SW480 (cell line): ENCODE results near the gene GFPT2.

Source experiments
- DNase-seq: peaks from one replicate; pipeline ENCODE4 v3.0.0-alpha.2; 2016; ENCODE audit warnings: low spot score

The GFPT2 gene

DNA sequence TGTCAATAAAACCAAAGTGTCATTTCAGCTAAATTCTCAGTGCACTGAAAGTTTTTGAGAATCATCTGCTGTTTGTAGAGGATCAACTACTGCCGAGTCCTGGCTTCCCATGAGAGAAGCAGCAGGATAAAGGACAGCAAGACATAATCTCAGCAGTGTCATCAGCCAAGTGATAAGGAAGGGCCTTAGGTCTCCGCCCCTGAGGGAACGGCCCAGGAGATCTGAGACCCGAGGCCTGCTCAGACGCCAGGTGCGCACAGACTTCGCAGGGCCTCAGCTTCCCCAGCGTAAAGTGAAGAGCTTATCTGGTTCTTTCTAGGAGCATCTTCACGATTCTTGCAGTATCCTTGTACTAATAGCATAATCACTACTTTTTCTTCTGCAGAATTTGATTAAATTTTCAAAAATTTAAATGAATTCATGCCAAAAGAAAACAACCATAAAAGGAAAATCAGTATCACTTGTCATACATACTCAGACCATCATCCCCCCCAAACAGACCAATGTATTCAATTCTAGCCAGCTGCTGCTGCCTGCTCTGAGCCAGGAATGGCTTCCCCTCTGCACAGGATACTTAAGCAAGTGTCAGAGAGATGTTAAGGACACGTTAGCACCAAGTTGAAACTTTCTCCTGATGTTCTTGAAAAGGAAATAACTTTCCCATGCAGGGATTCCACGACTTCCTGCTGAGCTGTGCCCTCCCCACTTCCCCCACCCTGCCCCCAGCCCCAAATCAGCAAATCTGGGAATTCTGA, 2.2 kb downstream of the GFPT2 start:
- DNase-seq = no peak

DNA sequence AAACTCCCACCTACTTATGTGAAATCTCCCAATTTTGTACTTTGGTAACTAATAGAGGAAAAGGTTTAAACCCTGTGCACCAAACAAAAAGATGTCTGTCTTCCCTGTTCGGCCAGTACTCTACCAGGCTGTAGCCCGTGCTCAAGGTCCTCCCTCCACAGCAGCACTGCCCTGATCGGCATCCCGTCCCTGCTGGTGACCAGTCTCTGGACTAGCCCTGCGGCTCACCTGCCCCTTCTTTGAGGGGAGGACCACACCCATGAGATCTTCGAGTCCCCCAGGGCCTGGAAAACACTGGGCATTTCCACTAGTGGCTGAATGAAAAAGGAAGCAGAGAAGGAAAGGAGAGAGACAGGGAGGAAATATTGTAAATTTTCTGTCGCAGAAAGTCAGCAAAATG, 2.8 kb downstream of the GFPT2 start:
- DNase-seq = no peak

DNA sequence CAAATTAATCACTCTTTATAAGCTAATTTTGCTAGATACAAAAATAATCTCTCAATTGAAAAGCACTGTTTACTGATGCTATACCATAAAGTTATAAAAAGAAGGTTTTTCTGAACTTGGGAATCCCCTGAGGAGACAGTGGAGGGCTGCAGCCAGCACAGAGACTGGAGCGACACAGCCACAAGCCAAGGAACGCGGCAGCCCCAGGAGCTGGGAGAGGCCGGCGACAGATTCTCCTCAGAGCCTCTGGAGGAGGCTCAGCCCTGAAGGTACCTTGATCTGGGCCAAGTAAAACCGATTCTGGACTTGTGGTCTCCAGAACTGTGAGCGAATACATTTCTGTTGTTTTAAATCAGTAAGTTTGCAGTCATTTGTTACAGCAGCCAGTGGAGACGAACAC, 3.7 kb downstream of the GFPT2 start:
- no peak for DNase-seq

DNA sequence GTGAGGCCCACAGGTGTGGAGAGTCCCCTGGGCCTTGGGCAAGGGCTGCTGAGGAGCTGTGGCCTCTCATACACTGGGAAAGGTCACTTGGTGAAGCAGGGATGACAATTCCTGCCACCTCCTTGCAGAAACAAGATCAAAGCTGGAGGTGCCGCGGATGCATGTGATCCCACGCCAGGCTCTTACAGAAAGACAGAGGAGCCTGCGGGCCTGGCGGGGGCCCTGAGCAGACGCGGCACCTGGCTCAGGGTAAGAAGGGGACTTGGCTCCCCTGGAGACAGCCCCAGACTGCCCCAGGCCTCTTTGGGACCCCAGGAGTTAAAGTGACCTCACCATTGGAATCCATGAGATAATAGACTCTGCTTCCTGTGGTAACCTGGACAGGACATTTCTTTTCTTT, 4.8 kb downstream of the GFPT2 start:
- DNase-seq = no peak

DNA sequence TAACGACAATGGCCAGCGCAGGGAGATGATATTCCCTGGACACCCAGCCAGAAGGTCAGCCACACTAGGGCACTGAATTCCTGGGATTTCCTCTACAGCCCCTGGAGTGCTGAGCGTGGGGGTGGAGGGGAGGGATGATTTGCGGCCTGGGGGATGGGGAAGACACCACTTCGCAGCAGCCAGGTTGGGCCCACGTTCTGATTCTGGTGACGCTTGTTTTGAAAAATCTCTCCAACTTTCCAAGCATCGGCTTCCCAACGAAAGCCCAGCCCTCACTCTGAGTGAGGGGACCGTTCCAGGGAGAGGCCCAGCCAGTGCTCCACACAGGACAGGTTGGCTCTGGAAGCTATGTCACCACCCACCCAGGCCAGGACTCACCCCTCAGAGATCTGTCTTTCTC, 5.4 kb downstream of the GFPT2 start:
- no peak for DNase-seq

DNA sequence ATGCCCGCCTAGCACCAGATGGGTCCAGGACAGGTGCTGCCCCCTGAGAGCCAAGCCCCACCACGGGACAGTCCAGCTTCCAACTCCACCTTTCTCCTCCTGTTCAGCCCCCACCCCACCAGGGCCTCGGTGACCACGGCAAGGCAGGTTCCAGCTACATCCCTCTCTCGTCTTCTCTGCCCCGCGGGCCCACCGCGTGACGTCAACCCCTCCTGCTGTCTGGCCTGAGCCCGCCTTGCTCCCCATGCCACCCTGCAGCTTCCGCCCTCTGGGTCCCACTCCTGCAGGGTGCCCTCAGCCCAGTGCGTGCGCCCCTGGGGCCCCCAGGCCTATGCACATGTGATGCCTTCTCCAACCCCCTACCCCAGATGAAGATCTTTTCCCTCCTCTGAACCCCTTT, 6.8 kb downstream of the GFPT2 start:
- no peak for DNase-seq

DNA sequence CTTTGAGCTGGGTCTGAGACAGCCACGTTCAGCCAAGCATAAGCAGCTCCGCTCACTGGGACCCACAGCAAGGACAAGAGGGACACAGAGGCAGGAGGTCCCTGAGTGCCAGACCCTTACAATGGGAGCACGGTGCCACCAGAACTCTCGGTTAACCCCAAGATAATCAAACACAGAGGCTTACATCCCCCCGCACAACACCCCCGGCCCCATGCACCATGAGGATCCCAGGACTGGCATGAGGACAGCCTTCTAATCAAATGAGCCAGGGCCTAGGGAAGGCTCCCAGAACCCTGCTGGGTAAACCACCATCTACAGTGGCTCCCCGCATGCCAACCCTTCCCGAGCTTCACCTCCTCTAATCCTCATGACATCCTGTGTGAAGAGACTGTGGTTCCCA, 7.4 kb downstream of the GFPT2 start:
- no peak for DNase-seq

DNA sequence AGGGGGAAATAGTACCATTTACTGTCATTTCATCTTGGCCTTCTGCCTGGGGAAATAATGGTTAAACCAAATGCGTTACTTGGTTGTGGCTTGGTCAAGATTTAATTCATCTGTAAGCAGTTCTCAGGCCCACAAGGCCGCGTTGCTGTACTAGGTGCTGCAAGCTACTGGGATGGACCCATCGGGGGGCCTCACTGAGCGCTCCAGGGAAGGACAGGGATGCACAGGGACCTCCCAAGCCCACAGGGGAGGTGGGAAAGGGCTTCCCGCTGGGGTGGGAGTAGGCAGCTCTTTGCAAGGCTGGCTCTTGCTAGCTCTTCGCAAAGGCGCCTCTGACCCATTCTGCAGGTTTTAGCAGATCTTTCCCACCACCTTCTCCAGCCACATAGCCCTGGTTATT, 8.0 kb downstream of the GFPT2 start:
- DNase-seq = no peak

DNA sequence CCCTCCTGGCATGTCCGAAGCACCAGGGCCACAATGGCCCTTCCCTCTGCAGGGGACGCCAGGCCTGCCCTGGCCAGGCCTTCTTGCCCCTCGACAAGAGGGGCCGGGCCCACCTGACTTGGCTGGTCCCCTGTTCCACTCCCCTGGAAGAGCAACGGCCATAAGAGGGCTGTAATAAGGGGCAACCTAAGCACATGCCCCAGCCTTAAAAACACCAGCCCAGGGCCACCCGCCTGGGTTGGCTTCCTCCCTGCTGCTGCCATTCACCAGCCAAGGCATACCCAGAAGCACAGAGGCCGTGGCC, 8.5 kb downstream of the GFPT2 start:
- DNase-seq = no peak

DNA sequence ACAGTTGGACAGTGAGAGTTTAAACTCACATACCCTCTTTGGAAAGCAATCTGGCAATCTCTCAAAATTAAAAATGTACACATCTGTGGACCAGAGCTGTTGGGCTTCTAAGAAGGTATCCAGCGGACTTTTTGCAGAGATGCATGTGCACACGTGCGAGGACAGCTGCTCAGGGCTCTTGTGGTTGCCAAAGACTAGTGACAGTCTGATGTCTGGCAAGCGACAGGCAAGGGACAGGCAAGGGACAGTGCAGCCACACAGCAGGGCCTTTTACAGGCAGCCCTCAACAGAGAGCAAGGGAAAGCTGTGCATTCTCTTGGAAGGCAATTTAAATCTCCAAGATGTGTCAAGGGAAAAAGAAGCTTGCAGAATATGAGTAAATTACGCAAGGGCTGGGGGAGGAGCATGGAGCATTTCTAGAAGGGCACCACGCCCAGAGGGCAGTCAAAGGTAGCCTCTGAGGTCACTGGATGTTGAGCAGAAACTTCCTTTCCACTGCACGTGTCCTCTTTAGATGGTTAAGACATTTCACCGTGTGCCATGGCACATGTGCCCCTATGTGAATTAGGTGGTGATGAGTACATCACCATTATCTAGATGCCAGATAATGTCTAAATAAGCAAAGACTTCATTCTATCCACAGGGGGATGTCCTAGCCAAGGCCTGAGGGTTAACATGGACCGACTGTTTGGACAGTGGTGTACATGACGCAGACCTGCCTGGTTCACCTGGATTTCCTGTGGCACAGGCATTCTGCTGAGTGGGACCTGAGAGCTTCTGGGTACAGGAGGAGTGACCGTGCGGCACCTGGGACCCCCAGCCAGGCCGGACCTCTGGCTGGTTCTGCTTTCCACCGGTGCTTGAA, 9.1 kb downstream of the GFPT2 start:
- DNase-seq = no peak

DNA sequence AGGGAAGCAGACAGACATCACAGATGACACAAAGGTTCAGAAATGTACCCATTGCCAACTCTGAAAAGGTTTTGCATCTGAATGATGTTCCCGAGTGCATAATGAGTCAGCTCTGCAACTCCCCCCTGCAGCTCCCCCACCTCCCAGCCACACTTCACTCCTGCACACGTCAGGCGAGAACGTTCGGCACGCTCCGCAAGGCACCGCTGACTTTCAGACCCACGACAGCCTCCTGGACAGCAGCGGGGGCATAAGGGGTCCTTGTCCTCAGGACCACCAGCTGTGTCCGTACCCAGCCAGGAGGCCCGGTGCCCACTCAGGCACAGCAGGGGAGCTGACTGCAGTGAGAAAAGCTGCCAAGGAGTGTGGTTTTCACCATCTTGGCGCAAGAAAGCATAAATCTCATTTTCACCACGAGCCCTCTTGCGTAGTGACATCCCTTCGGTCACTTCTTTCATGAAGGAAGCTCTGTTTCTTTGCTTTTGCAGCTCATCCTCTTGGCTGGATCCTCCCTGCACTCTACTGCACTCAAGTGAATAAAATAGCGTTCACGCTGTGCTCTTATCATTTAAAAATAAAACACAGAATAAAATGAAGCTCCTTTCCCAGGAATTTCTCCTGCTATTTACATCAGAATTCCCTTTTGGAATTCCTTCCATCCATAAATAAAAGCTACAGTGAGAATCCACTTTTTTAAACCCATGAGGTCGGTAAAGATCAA, 9.9 kb downstream of the GFPT2 start:
- DNase-seq = no peak

DNA sequence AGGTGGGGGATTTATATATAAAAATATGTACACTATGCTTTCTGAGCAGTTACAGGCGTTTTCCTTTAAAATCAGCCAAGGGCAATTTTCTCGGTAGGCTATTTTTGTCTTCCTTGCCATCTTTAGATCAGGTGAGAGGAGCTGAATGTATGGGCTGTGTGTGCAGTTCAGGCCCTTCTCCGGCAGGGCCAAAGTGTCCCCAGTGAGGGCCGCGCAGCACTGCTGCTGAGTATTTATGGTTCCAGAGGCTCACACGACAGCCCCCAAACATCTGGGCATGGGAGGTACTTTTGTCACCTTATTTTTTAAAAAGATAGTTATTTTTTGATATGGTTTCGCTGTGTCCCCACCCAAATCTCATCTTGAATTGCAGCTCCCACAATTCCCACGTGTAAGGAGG, 11.5 kb downstream of the GFPT2 start:
- no peak for DNase-seq

DNA sequence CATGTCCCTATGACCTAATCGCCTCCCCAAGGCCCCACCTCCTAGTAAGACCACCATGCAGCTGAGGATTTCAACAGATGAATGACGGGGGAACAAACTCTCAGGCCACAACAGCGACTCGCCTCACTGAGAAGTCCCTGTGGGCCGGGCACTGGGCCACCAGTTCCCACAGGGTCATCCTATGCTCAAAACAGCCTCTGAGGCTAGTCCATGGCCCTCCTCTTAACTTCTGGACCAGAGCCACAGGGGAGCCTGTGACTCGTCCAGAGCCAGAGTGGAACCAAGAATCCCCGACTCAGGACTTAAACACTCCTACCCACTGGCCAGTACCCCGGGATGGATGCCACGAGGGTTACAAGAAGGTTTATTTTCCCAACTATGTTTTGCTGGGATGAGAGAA, 12.3 kb downstream of the GFPT2 start:
- no peak for DNase-seq

DNA sequence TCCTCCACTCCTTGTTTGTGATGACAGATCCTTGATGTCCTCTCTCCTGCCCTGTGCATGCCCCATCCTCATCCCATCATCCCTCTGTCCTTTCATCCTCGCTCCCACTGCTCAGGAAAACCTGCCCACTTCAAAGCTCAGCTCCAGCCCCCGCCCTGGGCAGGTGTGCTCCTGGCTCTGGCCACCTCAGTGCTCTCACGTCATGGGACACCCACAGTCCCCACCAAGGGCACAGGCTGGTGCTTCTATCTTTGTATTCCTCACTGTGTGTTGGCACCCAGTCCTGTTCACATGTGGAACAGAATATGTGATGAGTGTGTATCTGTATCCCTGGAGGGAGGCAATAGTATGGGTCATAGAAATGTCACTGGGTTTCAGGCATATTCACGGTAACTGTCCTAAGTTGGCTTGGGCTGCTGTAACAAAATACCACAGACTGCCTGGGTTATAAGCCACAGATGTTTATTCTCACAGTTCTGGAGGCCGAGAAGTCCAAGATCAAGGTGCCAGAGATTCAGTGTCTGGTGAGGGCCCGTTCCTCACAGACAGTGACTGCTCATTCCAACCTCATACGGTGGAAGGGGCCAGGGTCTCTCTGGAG, 13.5 kb downstream of the GFPT2 start:
- DNase-seq = peak; percentile 60

DNA sequence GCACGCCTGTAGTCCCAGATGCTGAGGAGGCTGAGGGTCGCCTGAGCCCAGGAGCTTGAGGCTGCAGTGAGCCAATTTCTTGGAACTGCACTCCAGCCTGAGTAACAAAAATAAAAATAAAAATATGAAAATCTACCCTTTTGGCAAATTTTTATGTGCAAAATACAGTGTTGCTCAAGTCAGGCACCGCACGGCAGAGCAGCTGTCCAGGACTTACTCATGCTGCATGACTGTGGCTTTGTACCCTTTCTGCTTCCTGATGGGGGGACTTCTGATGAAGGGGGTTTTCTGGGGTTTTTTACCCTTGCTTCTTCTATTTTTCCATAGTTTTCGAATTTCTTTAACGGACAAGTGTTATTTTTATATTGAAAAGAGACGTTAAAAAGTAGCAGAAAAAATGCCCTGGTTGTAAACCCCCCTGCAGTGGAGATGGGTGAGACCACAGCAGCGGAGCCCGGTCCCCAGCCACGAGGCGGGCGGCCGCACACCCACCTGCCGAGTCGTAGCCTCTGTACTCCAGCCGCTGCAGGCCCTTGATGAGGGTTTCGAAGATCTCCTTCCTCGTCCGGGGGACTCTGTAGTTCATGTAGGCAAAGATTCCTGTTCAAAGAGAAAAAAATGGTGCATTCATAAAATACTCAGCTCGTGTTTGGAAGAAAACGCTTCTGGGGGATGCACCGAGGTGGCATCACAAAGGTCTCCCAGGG, 15.0 kb downstream of the GFPT2 start:
- DNase-seq = no peak

DNA sequence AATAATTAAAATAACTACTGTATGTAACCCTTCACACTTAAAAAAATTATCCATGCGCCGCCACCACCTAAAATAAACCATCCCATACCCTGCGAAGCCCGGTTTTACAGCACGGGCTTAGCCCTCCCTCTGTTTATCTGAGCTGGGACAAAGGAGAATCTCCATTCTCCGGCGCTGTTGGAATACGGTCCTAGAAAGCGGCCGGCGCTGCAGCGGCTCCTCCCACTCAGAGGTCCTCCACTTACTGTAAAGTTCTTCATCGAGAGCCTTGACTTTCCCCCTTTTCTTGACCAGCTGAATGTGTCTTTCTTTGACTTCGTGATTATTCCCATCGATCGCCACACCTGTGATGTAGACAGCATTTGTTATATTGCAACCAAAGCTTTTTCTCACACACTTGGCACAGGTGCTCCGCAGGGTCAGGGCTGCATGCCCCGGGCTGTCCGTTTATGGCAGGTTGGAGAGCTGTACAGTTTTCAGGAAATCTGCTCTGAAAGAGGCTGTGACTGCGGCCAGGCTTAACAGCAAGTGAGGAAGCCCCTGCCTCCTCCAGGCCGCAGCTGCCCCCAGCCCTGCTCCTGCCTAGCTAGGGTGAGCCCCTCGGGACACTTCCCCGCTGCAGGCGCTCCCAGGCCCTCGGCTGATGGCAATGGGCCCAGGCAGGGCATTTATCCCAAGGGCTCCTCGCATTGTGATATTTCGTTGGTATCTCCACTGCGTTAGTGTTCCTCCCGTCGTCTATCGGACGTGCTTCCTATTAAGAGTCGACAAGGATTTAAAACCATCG, 16.7 kb downstream of the GFPT2 start:
- no peak for DNase-seq

DNA sequence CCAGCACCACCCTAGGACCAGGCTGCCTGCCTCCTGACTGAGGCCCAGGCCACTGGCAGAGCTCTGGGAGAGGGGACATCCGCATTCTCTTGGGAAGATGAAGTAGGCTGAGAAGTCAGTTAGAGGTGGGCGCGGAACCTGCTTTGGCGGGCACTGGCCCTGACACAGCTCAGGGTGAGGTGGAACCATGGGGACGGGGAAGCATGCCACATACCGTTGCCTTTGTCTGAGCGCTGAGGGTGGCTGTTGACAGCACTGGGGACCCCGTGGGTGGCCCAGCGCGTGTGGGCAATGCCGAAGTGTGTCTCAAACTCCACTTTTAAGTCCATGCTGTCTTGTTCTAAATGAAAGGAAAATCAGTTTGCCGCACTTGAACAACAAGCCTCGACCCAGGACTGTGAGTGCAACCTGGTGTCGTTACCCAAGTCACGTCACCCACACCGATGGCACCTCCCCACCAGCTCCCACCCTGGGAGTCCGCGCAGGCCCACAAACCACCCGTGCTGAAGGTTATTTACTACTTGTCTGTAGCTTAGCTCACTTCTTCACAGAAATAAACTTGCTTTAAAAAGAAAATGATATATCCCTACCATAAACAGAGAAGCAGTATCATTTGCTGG, 17.4 kb downstream of the GFPT2 start:
- no peak for DNase-seq

DNA sequence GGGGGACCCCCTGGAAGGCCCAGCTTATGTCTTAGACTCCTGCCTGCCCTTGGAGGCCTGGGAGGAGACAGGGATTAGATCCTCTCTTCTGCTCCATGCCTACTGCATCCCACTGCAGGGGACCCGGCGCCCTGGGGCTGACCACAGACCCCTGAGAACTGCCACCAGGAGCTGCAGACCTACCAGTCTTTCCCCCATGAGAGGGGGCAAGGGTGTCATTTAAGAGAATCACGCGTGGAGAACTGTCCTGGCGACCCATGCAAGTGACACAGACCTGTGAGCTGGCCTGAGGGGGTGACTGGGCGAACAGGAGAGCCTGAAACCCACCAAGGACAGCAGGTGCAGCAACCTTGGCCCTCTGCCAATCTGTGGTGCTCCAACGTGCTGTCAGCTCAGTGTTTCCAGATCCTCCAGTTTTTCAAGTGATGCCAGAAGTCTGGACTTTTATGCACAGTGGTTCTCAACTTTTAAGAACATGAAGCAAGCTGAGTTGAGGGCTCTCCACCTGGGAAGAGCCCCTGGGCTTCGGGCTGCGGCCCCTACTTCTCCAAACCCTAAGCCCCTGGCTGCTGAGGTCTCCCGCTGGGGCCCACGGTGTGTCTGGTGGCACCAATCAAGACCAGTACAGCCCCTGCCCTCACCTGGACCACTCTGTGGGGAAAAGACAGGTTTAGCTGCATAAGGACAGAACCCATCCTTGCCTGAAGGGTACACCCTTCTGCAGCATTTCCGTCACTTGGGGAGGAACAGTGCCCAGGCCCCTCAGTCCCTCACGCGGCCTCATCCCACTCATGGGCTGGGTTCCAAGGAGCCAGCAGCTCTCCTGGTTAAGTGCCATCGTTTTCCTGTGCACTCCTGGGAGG, 18.2 kb downstream of the GFPT2 start:
- DNase-seq = no peak

DNA sequence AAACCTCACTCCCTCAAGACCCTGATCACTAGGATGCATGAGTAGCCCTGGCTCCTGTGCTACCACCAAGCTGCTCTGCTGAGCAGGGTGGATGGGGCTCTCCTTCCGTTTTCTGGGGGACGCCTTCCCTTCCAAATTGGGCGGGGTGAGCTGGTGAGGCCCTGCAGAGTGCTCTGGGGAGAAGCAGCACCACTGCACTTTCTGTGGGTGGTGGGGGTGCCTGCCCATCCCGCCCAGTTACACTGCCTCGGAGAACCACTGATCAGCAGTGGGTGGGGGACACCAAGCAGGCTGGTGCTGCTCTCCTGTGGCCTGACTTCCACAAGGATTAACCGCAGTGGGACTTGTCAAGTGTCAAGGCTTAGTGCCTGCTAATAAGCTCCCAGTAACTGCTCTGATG, 19.0 kb downstream of the GFPT2 start:
- no peak for DNase-seq

DNA sequence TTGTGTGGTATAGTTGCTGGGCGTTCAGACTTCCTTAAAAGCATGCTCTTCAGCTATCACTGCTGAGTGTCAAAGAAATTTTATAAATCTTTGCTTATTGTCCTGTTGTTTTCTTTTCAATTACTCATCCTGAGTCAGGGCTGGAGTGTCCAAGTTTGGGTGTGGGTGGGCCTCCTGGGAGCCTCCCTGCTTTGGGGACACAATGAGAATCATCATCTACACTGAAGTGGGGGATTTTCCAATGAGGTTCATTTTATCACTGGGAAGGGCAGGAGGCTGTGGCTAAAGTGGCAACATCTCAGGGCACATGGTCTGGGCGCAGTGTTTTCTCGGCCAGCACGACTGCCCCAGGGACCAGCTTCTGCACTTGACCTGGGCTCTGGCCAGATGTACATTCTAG, 19.5 kb downstream of the GFPT2 start:
- no peak for DNase-seq
